GM12878 (cell line): ENCODE measurements around the gene SLX9.

Experiments
- CEBPB ChIP-seq, 2 experiments: fragments of 150-350 bp in 1 of 2; IDR thresholded peaks; 2 replicates each; pipeline ENCODE4 v1.6.1; 2012 to 2014; ENCODE audit warnings: low read depth in 2 of 2, low read length in 2 of 2, borderline replicate concordance in 1 of 2, inconsistent platforms in 1 of 2
- CREB1 ChIP-seq: IDR thresholded peaks from 2 replicates; pipeline ENCODE4 v1.6.1; 2012; ENCODE audit warnings: low read depth, mild to moderate bottlenecking, inconsistent platforms
- CTCF ChIP-seq, 3 experiments: IDR thresholded peaks in 2 of 3; conservative IDR thresholded peaks in 1 of 3; 2 replicates each; pipeline ENCODE4 v1.5.1; 2011; ENCODE audit warnings: low read depth in 3 of 3, low read length in 3 of 3, mild to moderate bottlenecking in 3 of 3, control low read depth in 2 of 3, moderate library complexity in 2 of 3, inconsistent platforms in 1 of 3, mixed read lengths in 1 of 3; ENCODE audit not compliant: control insufficient read depth in 2 of 3, insufficient read depth in 1 of 3; ENCODE audit errors: extremely low read depth in 1 of 3
- EZH2 ChIP-seq: IDR thresholded peaks from 2 replicates; pipeline ENCODE4 v1.6.1; 2012; ENCODE audit warnings: low read depth, mild to moderate bottlenecking, control low read depth, inconsistent platforms, low read length, borderline replicate concordance; ENCODE audit not compliant: control insufficient read depth
- NFIC ChIP-seq: IDR thresholded peaks from 2 replicates; pipeline ENCODE4 v1.6.1; 2012; ENCODE audit warnings: low read depth, mild to moderate bottlenecking, inconsistent platforms, low read length, moderate library complexity
- NFXL1 ChIP-seq: fragments of 450-650 bp; IDR thresholded peaks from 2 replicates; pipeline ENCODE4 v1.6.1; 2017; ENCODE audit warnings: antibody characterized with exemption, mild to moderate bottlenecking, borderline replicate concordance
- RCOR1 ChIP-seq: conservative IDR thresholded peaks from 2 replicates; pipeline ENCODE4 v1.6.1; 2012; ENCODE audit warnings: low read depth, low read length, improper control_type of control experiment
- RELA ChIP-seq: fragments of 450-650 bp; IDR thresholded peaks from 2 replicates; pipeline ENCODE4 v1.8.0; 2014; ENCODE audit warnings: borderline replicate concordance; ENCODE audit not compliant: partially characterized antibody
- SUZ12 ChIP-seq: fragments of 200-600 bp; sonication (generic); IDR thresholded peaks from one replicate; pipeline ENCODE4 v1.6.1; 2018; ENCODE audit warnings: antibody characterized with exemption, mild to moderate bottlenecking; ENCODE audit not compliant: unreplicated experiment
- TAF1 ChIP-seq: IDR thresholded peaks from 2 replicates; pipeline ENCODE4 v1.6.1; 2011; ENCODE audit warnings: mild to moderate bottlenecking, low read depth, low read length, borderline replicate concordance

GRCh38 chr21:44944596-44944995, 4.8 kb downstream of the SLX9 start:
- no peak for TF ChIP-seq CTCF (IDR thresholded peaks at IDR 0.05 in 2 of 3, conservative IDR thresholded peaks at IDR 0.05 in 1 of 3; ENCODE audit: control insufficient read depth in 2 of 3, extremely low read depth in 1 of 3, insufficient read depth in 1 of 3, low read depth in 3 of 3, low read length in 3 of 3)
- TF ChIP-seq CREB1: no peak
- TF ChIP-seq TAF1: no peak
- no peak for TF ChIP-seq NFXL1
- no peak for TF ChIP-seq RELA
- no peak for TF ChIP-seq NFIC
- no peak for TF ChIP-seq EZH2
- TF ChIP-seq RCOR1: no peak
- TF ChIP-seq CEBPB (IDR thresholded peaks at IDR 0.05; ENCODE audit: borderline replicate concordance in 1 of 2, low read depth in 2 of 2, low read length in 2 of 2): no peak
- TF ChIP-seq SUZ12: no peak
